ENCODE results near the gene GLE1. TPM values are rescaled to one million over a fixed set of nuclear protein-coding genes. Genes with fewer than 3 reads are reported as not detected.

GLE1 gene
- total RNA-seq: 22.3 and 44.5 TPM in 2 replicates

GRCh38 chr9:128504485-128505413, at the start of gene GLE1:
Gene GLE1, plus strand, starts transcription at chr9:128504719. Its CDS starts 87 bp downstream, at chr9:128504806.

DNA sequence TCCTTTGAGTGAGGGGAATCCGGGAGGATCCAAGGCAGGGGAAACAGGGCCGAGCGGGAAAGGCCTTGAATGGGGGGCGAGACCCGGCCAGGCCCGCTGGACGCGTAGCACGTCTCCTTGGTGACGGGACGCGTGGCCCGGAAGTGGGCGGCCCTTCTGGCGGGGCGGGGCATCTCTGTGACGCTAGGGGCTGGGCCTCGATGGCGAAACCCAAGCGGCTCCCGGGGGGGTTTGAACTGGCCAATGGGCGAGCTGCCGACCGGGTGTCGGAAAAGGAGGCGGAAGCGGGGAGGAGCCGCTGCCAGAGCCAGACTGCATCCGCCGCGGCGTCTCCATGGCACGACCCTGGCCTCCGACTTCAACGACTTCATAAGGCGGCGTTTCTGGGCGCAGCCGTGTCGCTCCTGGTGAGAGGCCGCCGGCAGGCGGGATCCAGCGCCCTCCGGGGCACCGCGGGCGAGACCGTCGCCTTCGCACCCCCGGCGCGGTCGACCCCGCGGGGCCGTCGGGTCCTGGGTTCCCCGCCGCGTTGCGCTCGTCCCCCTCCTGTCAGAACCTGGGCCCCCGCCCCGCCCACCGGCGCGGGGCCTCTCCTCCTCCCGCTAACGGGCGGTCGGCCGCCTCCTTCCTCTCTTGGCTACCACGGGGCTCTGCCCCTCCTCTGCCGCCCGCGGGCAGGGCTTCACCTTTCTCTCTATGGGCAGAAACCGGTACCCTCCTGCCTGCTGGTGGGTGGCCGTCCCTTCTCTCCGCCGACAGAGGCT, 48.5 kb upstream of the GLE1 start, which contains the start of gene ODF2:
ODF2 (plus strand) TSS at position 158 of the 764 bp plus-strand sequence; CDS start at position 244, 86 bp downstream.

GRCh38 chr9:128552153-128552743, 47.7 kb downstream of the GLE1 start, which contains the start of gene SPTAN1:
Gene SPTAN1, plus strand, starts transcription at chr9:128552587. Its CDS starts 14,154 bp downstream, at chr9:128566741.

Other genes starting within 250 kb of the GLE1 start
- 118 and 135 TPM in 2 replicates for gene GOLGA2, start 228.7 kb upstream of the GLE1 start, total RNA-seq
- 20.9 and 41.6 TPM in 2 replicates for gene SWI5, start 228.4 kb upstream of the GLE1 start, total RNA-seq
- gene TRUB2, start 182.3 kb upstream of the GLE1 start, total RNA-seq: 9.9 and 15.7 TPM in 2 replicates
- 18.6 and 24.0 TPM in 2 replicates for gene COQ4, start 181.9 kb upstream of the GLE1 start, total RNA-seq
- gene SLC27A4, start 164.2 kb upstream of the GLE1 start, total RNA-seq: 10.7 and 25.1 TPM in 2 replicates
- gene URM1, start 133.3 kb upstream of the GLE1 start, total RNA-seq: 21.4 and 32.4 TPM in 2 replicates
- 61.5 and 181 TPM in 2 replicates for gene CERCAM, start 83.9 kb upstream of the GLE1 start, total RNA-seq
- gene ODF2, start 48.7 kb upstream of the GLE1 start, total RNA-seq: 30.7 and 73.8 TPM in 2 replicates
- 225 and 309 TPM in 2 replicates for gene SPTAN1, start 47.9 kb downstream of the GLE1 start, total RNA-seq
- gene DYNC2I2, start 152.1 kb downstream of the GLE1 start, total RNA-seq: 27.9 and 81.9 TPM in 2 replicates
- gene SET, start 184.5 kb downstream of the GLE1 start, total RNA-seq: 352 and 608 TPM in 2 replicates
- gene PKN3, start 197.8 kb downstream of the GLE1 start, total RNA-seq: 0.28 and 1.7 TPM in 2 replicates
- gene ZDHHC12, start 219.4 kb downstream of the GLE1 start, total RNA-seq: 22.6 and 39.9 TPM in 2 replicates

All from regular cardiac myocyte (primary cell).